IPS-15b (cell line): ENCODE results near the gene ANP32B.
"Not testable (repeated sequence)": the region's sequence is repeated elsewhere in the genome, so short reads cannot be mapped to it uniquely, and the experiment has no call there.

Source experiments
- H3K27me3 ChIP-seq: one replicate; pipeline ENCODE4 v1.6.1; 2013; ENCODE audit warnings: low read length; ENCODE audit not compliant: control insufficient read depth, insufficient read depth
- H3K36me3 ChIP-seq: one replicate; pipeline ENCODE4 v1.6.1; 2013; ENCODE audit warnings: low read length; ENCODE audit not compliant: control insufficient read depth, insufficient read depth
- H3K4me1 ChIP-seq: one replicate; pipeline ENCODE4 v1.6.1; 2013; ENCODE audit warnings: mild to moderate bottlenecking, low read length; ENCODE audit not compliant: control insufficient read depth, insufficient read depth
- H3K4me3 ChIP-seq: one replicate; pipeline ENCODE4 v1.5.1; 2013; ENCODE audit warnings: low read depth, low read length
- H3K9ac ChIP-seq: one replicate; pipeline ENCODE4 v1.6.1; 2013; ENCODE audit warnings: low read depth, mild to moderate bottlenecking, low read length
- H3K9me3 ChIP-seq: one replicate; pipeline ENCODE4 v1.6.1; 2013; ENCODE audit warnings: mild to moderate bottlenecking, low read length; ENCODE audit not compliant: control insufficient read depth, insufficient read depth

The ANP32B gene

GRCh38 chr9:97983589-97984187 is 547 bp downstream of the ANP32B start:
- no peak overlapping the region for H3K9ac ChIP-seq
- peak overlapping the region; percentile 58 for H3K4me3 ChIP-seq
- H3K9me3 ChIP-seq, result no peaks in the 10 kb centered on the region
- H3K36me3 ChIP-seq, result no peaks in the 10 kb centered on the region
- H3K27me3 ChIP-seq, result peaks cover 62% of the 10 kb centered on the region
- no peaks in the 10 kb centered on the region for H3K4me1 ChIP-seq

GRCh38 chr9:97984188-97985057 is 1.3 kb downstream of the ANP32B start:
- H3K27me3 ChIP-seq, result peaks cover 57% of the 10 kb centered on the region
- H3K36me3 ChIP-seq, result no peaks in the 10 kb centered on the region
- no peaks in the 10 kb centered on the region for H3K9me3 ChIP-seq
- H3K9ac ChIP-seq, result peak overlapping the region; percentile 84
- H3K4me1 ChIP-seq, result no peaks in the 10 kb centered on the region
- peak overlapping the region; percentile 58 for H3K4me3 ChIP-seq

GRCh38 chr9:97985058-97985861 is 2.1 kb downstream of the ANP32B start:
- H3K9me3 ChIP-seq, result no peaks in the 10 kb centered on the region
- peak overlapping the region; percentile 58 for H3K4me3 ChIP-seq
- peaks cover 52% of the 10 kb centered on the region for H3K27me3 ChIP-seq
- H3K36me3 ChIP-seq, result no peaks in the 10 kb centered on the region
- H3K4me1 ChIP-seq, result no peaks in the 10 kb centered on the region
- H3K9ac ChIP-seq, result peak overlapping the region; percentile 42

- H3K4me1 ChIP-seq, result no peaks in the 10 kb centered on the region
- H3K27me3 ChIP-seq, result peaks cover 30% of the 10 kb centered on the region
- no peaks in the 10 kb centered on the region for H3K9me3 ChIP-seq
- no peaks in the 10 kb centered on the region for H3K36me3 ChIP-seq
- H3K9ac ChIP-seq, result no peak overlapping the region
- no peak overlapping the region for H3K4me3 ChIP-seq
Measured at GRCh38 chr9:97987487-97987886, 4.3 kb downstream of the ANP32B start.

GRCh38 chr9:97990259-97990658 is 7.1 kb downstream of the ANP32B start:
- Histone ChIP-seq H3K36me3 (no peaks in the 10 kb centered on the region), H3K4me1 (no peaks in the 10 kb centered on the region), H3K9me3 (no peaks in the 10 kb centered on the region), H3K9ac (no peak overlapping the region), H3K27me3 (peaks cover 23% of the 10 kb centered on the region), H3K4me3 (no peak overlapping the region)

- H3K36me3 ChIP-seq, result no peaks in the 10 kb centered on the region
- H3K4me1 ChIP-seq, result no peaks in the 10 kb centered on the region
- H3K4me3 ChIP-seq, result no peak overlapping the region
Measured at GRCh38 chr9:97991818-97992217, 8.7 kb downstream of the ANP32B start.

GRCh38 chr9:97992219-97992618 is 9.1 kb downstream of the ANP32B start:
- H3K36me3 ChIP-seq, result no peaks in the 10 kb centered on the region
- H3K9ac ChIP-seq, result no peak overlapping the region
- H3K4me1 ChIP-seq, result no peaks in the 10 kb centered on the region
- no peak overlapping the region for H3K4me3 ChIP-seq
- no peaks in the 10 kb centered on the region for H3K9me3 ChIP-seq
- peaks cover 5% of the 10 kb centered on the region for H3K27me3 ChIP-seq

More at GRCh38 chr9:97991818-97992217, 8.7 kb downstream of the ANP32B start:
- H3K9ac ChIP-seq, result no peak overlapping the region
- H3K9me3 ChIP-seq, result no peaks in the 10 kb centered on the region
- H3K27me3 ChIP-seq, result peaks cover 7% of the 10 kb centered on the region

- H3K9me3 ChIP-seq, result no peaks in the 10 kb centered on the region
- H3K36me3 ChIP-seq, result no peaks in the 10 kb centered on the region
- H3K4me3 ChIP-seq, result no peak overlapping the region
- H3K27me3 ChIP-seq, result peaks cover 5% of the 10 kb centered on the region
- H3K9ac ChIP-seq, result no peak overlapping the region
- H3K4me1 ChIP-seq, result no peaks in the 10 kb centered on the region
Measured at GRCh38 chr9:97993000-97993399, 9.9 kb downstream of the ANP32B start.

- Histone ChIP-seq H3K4me3 (no peak overlapping the region), H3K9ac (no peak overlapping the region), H3K36me3 (no peaks in the 10 kb centered on the region), H3K4me1 (no peaks in the 10 kb centered on the region), H3K27me3 (peaks cover under 1% of the 10 kb centered on the region), H3K9me3 (no peaks in the 10 kb centered on the region)
Measured at GRCh38 chr9:97994703-97995102, 11.6 kb downstream of the ANP32B start.

GRCh38 chr9:97996676-97997075 is 13.5 kb downstream of the ANP32B start:
- H3K27me3 ChIP-seq, H3K9me3 ChIP-seq, H3K9ac ChIP-seq, H3K4me1 ChIP-seq, H3K4me3 ChIP-seq, H3K36me3 ChIP-seq: not testable (repeated sequence)

GRCh38 chr9:97997330-97998276 is 14.5 kb downstream of the ANP32B start:
- no peak overlapping the region for H3K9ac ChIP-seq
- no peaks in the 10 kb centered on the region for H3K36me3 ChIP-seq
- no peaks in the 10 kb centered on the region for H3K27me3 ChIP-seq
- H3K9me3 ChIP-seq, result no peaks in the 10 kb centered on the region
- no peak overlapping the region for H3K4me3 ChIP-seq
- H3K4me1 ChIP-seq, result no peaks in the 10 kb centered on the region
